Psoas muscle (tissue), 8 donors: Measurements from ENCODE around the gene AGRN. TPM values are rescaled to one million over a fixed set of nuclear protein-coding genes. Genes with fewer than 3 reads are reported as not detected.

Experiments used
- ATAC-seq, 4 donors: fragments of 200-7000 bp; cut with Tn5 transposase; one replicate each; pipeline ENCODE4 v1.9.1; 2020; ENCODE audit warnings: moderate library complexity in 3 of 4, mild to moderate bottlenecking in 2 of 4
- DNase-seq, 2 donors: peaks; one replicate each; pipeline ENCODE4 v3.0.0-alpha.2; 2020
- H3K27ac ChIP-seq: fragments of 200-600 bp; one replicate; pipeline ENCODE4 v1.8.0; 2022
- H3K27me3 ChIP-seq, 3 donors: fragments of 200-600 bp in 1 of 3; one replicate each; pipeline versions ENCODE4 v1.6.1 to v1.8.0; 2013 to 2022; ENCODE audit warnings: low read length in 2 of 3, mild to moderate bottlenecking in 2 of 3, moderate library complexity in 1 of 3; ENCODE audit not compliant: insufficient read depth in 3 of 3
- H3K36me3 ChIP-seq, 2 donors: fragments of 200-600 bp in 1 of 2; one replicate each; pipeline versions ENCODE4 v1.6.1 to v1.8.0; 2013 to 2022; ENCODE audit warnings: low read depth in 1 of 2, mild to moderate bottlenecking in 1 of 2, moderate library complexity in 1 of 2; ENCODE audit not compliant: insufficient read depth in 1 of 2
- H3K4me1 ChIP-seq: fragments of 200-600 bp; one replicate; pipeline ENCODE4 v1.8.0; 2022
- H3K4me3 ChIP-seq: fragments of 200-600 bp; one replicate; pipeline ENCODE4 v1.8.0; 2022; ENCODE audit warnings: mild to moderate bottlenecking
- H3K9me3 ChIP-seq: fragments of 200-600 bp; one replicate; pipeline ENCODE4 v1.8.0; 2022
- CTCF ChIP-seq: fragments of 200-600 bp; IDR thresholded peaks from one replicate; pipeline ENCODE4 v1.8.0; 2022; ENCODE audit warnings: antibody characterized with exemption
- WGBS, 3 donors: extraction: QIAGEN DNeasy Blood & Tissue Kit; methylation state at CpG; one replicate each; pipeline versions ENCODE4 v1.1.6 to v1.1.7; 2013; 5-methylcytosine and 5-hydroxymethylcytosine counted together
- intact Hi-C, 2 donors: fragments of 100-400 bp; cut with DNase I; formaldehyde crosslinking; loops; one replicate each; pipeline versions ENCODE4 v1.11.0 to v1.14.2; 2022
- polyA plus RNA-seq, 3 donors: library from polyadenylated mRNA; stranded (reverse); fragments of 200-250 nt; gene quantifications; one replicate each; pipeline ENCODE4 v1.2.3, GENCODE V29; 2013
- total RNA-seq, 4 donors: library from RNA; stranded (reverse); fragmentation: NEBNext Ultra II Directional in 2 of 4; extraction: Animal tissue kit (Norgen Biotek cat#: 25700) in 2 of 4; gene quantifications; one replicate each; pipeline versions ENCODE4 v1.2.1 to v1.2.4, GENCODE V29; 2021 to 2023
- donor health status: healthy with polysubstance abuse.
- donor health status: DM: no; HTN: no; CAD: no; lungs with moderate emphysema.
- donor health status: Bipolar disorder and iron deficiency.
- donor health status: healthy.
- donor health status: DM: yes; HTN: yes; CAD: no.
- donor health status: DM: no; HTN: no; CAD: no.
- donor health status: DM: no; HTN: no; CAD: no.
- donor health status: DM: yes; HTN: yes; CAD: no.

Gene AGRN
- total and polyA plus RNA-seq, 7 donors = 1.3 to 5.4 (median 3.4) TPM

DNA sequence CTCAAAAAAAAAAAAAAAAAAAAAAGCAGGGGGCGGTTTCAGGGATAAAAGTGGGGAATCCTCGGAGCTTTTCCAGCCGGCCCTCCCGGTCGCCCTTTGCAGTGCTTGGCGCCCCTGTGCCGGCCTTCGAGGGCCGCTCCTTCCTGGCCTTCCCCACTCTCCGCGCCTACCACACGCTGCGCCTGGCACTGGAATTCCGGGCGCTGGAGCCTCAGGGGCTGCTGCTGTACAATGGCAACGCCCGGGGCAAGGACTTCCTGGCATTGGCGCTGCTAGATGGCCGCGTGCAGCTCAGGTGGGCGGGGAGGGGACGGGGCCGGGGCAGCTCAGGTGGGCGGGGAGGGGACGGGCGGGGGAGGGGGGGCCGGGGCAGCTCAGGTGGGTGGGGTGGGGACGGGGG is 28.8 kb downstream of the AGRN start:
- H3K27me3 ChIP-seq = no peaks in the 10 kb centered on the region
- TF ChIP-seq CTCF = no peak
- no peak overlapping the region for H3K27ac ChIP-seq
- no peak for DNase-seq
- intact Hi-C loops = no loop called here
- 83 to 97% (median 87%) methylated on average over 17 to 28 of the region's 28 CpGs for WGBS, 3 donors
- ATAC-seq = no peak
- H3K4me1 ChIP-seq = no peaks in the 10 kb centered on the region
- H3K9me3 ChIP-seq = no peaks in the 10 kb centered on the region
- H3K4me3 ChIP-seq = no peak overlapping the region
- no peaks in the 10 kb centered on the region for H3K36me3 ChIP-seq

DNA sequence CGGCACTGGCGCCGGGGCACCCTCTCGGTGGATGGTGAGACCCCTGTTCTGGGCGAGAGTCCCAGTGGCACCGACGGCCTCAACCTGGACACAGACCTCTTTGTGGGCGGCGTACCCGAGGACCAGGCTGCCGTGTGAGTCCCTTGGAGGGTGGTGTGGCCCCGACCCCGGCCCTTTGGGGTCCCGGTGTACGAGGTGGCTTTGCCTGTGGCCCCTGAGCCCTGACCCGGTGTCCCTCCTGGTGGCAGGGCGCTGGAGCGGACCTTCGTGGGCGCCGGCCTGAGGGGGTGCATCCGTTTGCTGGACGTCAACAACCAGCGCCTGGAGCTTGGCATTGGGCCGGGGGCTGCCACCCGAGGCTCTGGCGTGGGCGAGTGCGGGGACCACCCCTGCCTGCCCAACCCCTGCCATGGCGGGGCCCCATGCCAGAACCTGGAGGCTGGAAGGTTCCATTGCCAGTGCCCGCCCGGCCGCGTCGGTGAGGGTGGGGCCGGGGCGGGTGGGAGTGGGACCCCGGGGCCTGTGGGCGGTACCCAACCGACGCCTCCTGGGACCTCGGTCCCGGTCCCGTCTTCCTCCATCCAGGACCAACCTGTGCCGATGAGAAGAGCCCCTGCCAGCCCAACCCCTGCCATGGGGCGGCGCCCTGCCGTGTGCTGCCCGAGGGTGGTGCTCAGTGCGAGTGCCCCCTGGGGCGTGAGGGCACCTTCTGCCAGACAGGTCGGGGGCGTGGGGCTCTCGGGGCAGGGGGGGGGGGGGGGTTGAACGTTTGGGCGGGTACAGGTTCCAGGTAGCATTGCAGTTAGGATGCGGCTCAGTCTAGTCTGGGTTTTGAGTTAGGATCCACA is 29.6 kb downstream of the AGRN start:
- H3K27me3 ChIP-seq = no peaks in the 10 kb centered on the region
- ATAC-seq = no peak
- WGBS, 3 donors = 90 to 93% (median 91%) methylated on average over 47 to 57 of the region's 57 CpGs
- H3K27ac ChIP-seq = no peak overlapping the region
- H3K4me3 ChIP-seq = no peak overlapping the region
- no peaks in the 10 kb centered on the region for H3K9me3 ChIP-seq
- no peaks in the 10 kb centered on the region for H3K36me3 ChIP-seq
- DNase-seq = no peak
- intact Hi-C loops = no loop called here
- TF ChIP-seq CTCF = no peak
- H3K4me1 ChIP-seq = no peaks in the 10 kb centered on the region

- intact Hi-C loops = no loop called here
- ATAC-seq = no peak
- Histone ChIP-seq H3K36me3 (no peaks in the 10 kb centered on the region), H3K4me3 (no peak overlapping the region), H3K27ac (no peak overlapping the region), H3K27me3 (no peaks in the 10 kb centered on the region), H3K9me3 (no peaks in the 10 kb centered on the region), H3K4me1 (no peaks in the 10 kb centered on the region)
- DNase-seq = no peak
- TF ChIP-seq CTCF = no peak
- 89 to 91% (median 90%) methylated on average over 22 to 32 of the region's 32 CpGs for WGBS, 3 donors
These were observed 30.7 kb downstream of the AGRN start for GRCh38 chr1:1050577-1051052.

DNA sequence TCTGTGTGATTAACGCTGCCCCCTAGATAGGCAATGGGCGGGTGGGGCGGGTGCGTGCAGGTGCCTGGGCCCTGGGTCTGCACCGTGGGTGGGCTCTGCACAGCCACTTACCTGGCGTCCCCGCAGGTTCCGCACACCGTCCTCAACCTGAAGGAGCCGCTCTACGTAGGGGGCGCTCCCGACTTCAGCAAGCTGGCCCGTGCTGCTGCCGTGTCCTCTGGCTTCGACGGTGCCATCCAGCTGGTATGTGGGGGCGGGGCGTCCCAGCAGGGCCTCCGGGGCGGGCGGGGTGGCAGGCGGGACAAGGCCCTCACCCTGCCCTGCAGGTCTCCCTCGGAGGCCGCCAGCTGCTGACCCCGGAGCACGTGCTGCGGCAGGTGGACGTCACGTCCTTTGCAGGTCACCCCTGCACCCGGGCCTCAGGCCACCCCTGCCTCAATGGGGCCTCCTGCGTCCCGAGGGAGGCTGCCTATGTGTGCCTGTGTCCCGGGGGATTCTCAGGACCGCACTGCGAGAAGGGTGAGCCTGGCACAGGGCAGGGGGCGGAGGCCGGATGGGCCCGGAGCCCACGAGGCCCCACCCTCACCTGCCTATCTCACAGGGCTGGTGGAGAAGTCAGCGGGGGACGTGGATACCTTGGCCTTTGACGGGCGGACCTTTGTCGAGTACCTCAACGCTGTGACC is 31.3 kb downstream of the AGRN start:
- no peak overlapping the region for H3K27ac ChIP-seq
- intact Hi-C loops = no loop called here
- WGBS, 3 donors = 82 to 92% (median 82%) methylated on average over 34 to 46 of the region's 46 CpGs
- ATAC-seq = no peak
- no peaks in the 10 kb centered on the region for H3K27me3 ChIP-seq
- no peaks in the 10 kb centered on the region for H3K36me3 ChIP-seq
- H3K9me3 ChIP-seq = no peaks in the 10 kb centered on the region
- no peak for TF ChIP-seq CTCF
- no peak overlapping the region for H3K4me3 ChIP-seq
- H3K4me1 ChIP-seq = no peaks in the 10 kb centered on the region
- DNase-seq = no peak
